Measurements from ENCODE around the gene AZI2.

The AZI2 gene

GRCh38 chr3:28294667-28295413 is 53.8 kb downstream of the AZI2 start:
- H3K27me3 ChIP-seq (ENCODE audit: insufficient read depth, low read length) = no peaks in the 10 kb centered on the region
- no peak overlapping the region for H3K4me3 ChIP-seq (ENCODE audit: low read length)
- H3K9me3 ChIP-seq (ENCODE audit: low read length) = peaks cover 4% of the 10 kb centered on the region
- no peaks in the 10 kb centered on the region for H3K4me1 ChIP-seq (ENCODE audit: insufficient read depth, low read length)
- H3K36me3 ChIP-seq (ENCODE audit: insufficient read depth, low read length) = no peaks in the 10 kb centered on the region
- no peak overlapping the region for H2AFZ ChIP-seq (ENCODE audit: low read depth, low read length)

- peaks cover 4% of the 10 kb centered on the region for H3K9me3 ChIP-seq (ENCODE audit: low read length)
- H3K4me1 ChIP-seq (ENCODE audit: insufficient read depth, low read length) = no peaks in the 10 kb centered on the region
- no peaks in the 10 kb centered on the region for H3K36me3 ChIP-seq (ENCODE audit: insufficient read depth, low read length)
- no peak overlapping the region for H2AFZ ChIP-seq (ENCODE audit: low read depth, low read length)
- H3K27me3 ChIP-seq (ENCODE audit: insufficient read depth, low read length) = no peaks in the 10 kb centered on the region
- H3K4me3 ChIP-seq (ENCODE audit: low read length) = no peak overlapping the region
Observed at GRCh38 chr3:28292622-28293021, 56.0 kb downstream of the AZI2 start.

GRCh38 chr3:28291577-28291976 is 57.0 kb downstream of the AZI2 start:
- Histone ChIP-seq H3K36me3 (ENCODE audit: insufficient read depth, low read length) (no peaks in the 10 kb centered on the region), H2AFZ (ENCODE audit: low read depth, low read length) (no peak overlapping the region), H3K27me3 (ENCODE audit: insufficient read depth, low read length) (no peaks in the 10 kb centered on the region), H3K4me3 (ENCODE audit: low read length) (no peak overlapping the region), H3K4me1 (ENCODE audit: insufficient read depth, low read length) (no peaks in the 10 kb centered on the region), H3K9me3 (ENCODE audit: low read length) (peaks cover 4% of the 10 kb centered on the region)

- Histone ChIP-seq H3K4me1 (ENCODE audit: insufficient read depth, low read length) (no peaks in the 10 kb centered on the region), H3K9me3 (ENCODE audit: low read length) (peaks cover 4% of the 10 kb centered on the region), H3K36me3 (ENCODE audit: insufficient read depth, low read length) (no peaks in the 10 kb centered on the region), H3K4me3 (ENCODE audit: low read length) (no peak overlapping the region), H3K27me3 (ENCODE audit: insufficient read depth, low read length) (no peaks in the 10 kb centered on the region), H2AFZ (ENCODE audit: low read depth, low read length) (no peak overlapping the region)
Observed at GRCh38 chr3:28290863-28291300, 57.7 kb downstream of the AZI2 start.

GRCh38 chr3:28287046-28287445 is 61.6 kb downstream of the AZI2 start:
- Histone ChIP-seq H3K9me3 (ENCODE audit: low read length) (peaks cover 4% of the 10 kb centered on the region), H3K36me3 (ENCODE audit: insufficient read depth, low read length) (no peaks in the 10 kb centered on the region), H3K27me3 (ENCODE audit: insufficient read depth, low read length) (no peaks in the 10 kb centered on the region), H2AFZ (ENCODE audit: low read depth, low read length) (no peak overlapping the region), H3K4me3 (ENCODE audit: low read length) (no peak overlapping the region), H3K4me1 (ENCODE audit: insufficient read depth, low read length) (no peaks in the 10 kb centered on the region)

- H3K27me3 ChIP-seq (ENCODE audit: insufficient read depth, low read length) = no peaks in the 10 kb centered on the region
- peaks cover 4% of the 10 kb centered on the region for H3K9me3 ChIP-seq (ENCODE audit: low read length)
- no peak overlapping the region for H2AFZ ChIP-seq (ENCODE audit: low read depth, low read length)
- no peaks in the 10 kb centered on the region for H3K36me3 ChIP-seq (ENCODE audit: insufficient read depth, low read length)
- no peak overlapping the region for H3K4me3 ChIP-seq (ENCODE audit: low read length)
- H3K4me1 ChIP-seq (ENCODE audit: insufficient read depth, low read length) = no peaks in the 10 kb centered on the region
Observed at GRCh38 chr3:28286595-28286994, 62.0 kb downstream of the AZI2 start.

GRCh38 chr3:28280781-28281180 is 67.8 kb downstream of the AZI2 start:
- Histone ChIP-seq H3K4me1 (ENCODE audit: insufficient read depth, low read length) (no peaks in the 10 kb centered on the region), H3K36me3 (ENCODE audit: insufficient read depth, low read length) (no peaks in the 10 kb centered on the region), H2AFZ (ENCODE audit: low read depth, low read length) (no peak overlapping the region), H3K4me3 (ENCODE audit: low read length) (no peak overlapping the region), H3K9me3 (ENCODE audit: low read length) (no peaks in the 10 kb centered on the region), H3K27me3 (ENCODE audit: insufficient read depth, low read length) (no peaks in the 10 kb centered on the region)

GRCh38 chr3:28279770-28280169 is 68.9 kb downstream of the AZI2 start:
- Histone ChIP-seq H3K4me3 (ENCODE audit: low read length) (no peak overlapping the region), H3K27me3 (ENCODE audit: insufficient read depth, low read length) (no peaks in the 10 kb centered on the region), H2AFZ (ENCODE audit: low read depth, low read length) (no peak overlapping the region)

GRCh38 chr3:28278918-28279317 is 69.7 kb downstream of the AZI2 start:
- H2AFZ ChIP-seq (ENCODE audit: low read depth, low read length) = no peak overlapping the region
- H3K27me3 ChIP-seq (ENCODE audit: insufficient read depth, low read length) = no peaks in the 10 kb centered on the region
- H3K4me3 ChIP-seq (ENCODE audit: low read length) = no peak overlapping the region
- H3K4me1 ChIP-seq (ENCODE audit: insufficient read depth, low read length) = no peaks in the 10 kb centered on the region
- H3K36me3 ChIP-seq (ENCODE audit: insufficient read depth, low read length) = peaks cover 4% of the 10 kb centered on the region
- H3K9me3 ChIP-seq (ENCODE audit: low read length) = peaks cover 3% of the 10 kb centered on the region

More at GRCh38 chr3:28279770-28280169, 68.9 kb downstream of the AZI2 start:
- peaks cover 4% of the 10 kb centered on the region for H3K36me3 ChIP-seq (ENCODE audit: insufficient read depth, low read length)
- H3K9me3 ChIP-seq (ENCODE audit: low read length) = peaks cover 3% of the 10 kb centered on the region
- no peaks in the 10 kb centered on the region for H3K4me1 ChIP-seq (ENCODE audit: insufficient read depth, low read length)

GRCh38 chr3:28273837-28274236 is 74.8 kb downstream of the AZI2 start:
- H3K36me3 ChIP-seq (ENCODE audit: insufficient read depth, low read length) = peaks cover 4% of the 10 kb centered on the region
- H2AFZ ChIP-seq (ENCODE audit: low read depth, low read length) = no peak overlapping the region
- no peak overlapping the region for H3K4me3 ChIP-seq (ENCODE audit: low read length)
- no peaks in the 10 kb centered on the region for H3K27me3 ChIP-seq (ENCODE audit: insufficient read depth, low read length)
- no peaks in the 10 kb centered on the region for H3K4me1 ChIP-seq (ENCODE audit: insufficient read depth, low read length)
- H3K9me3 ChIP-seq (ENCODE audit: low read length) = peaks cover 6% of the 10 kb centered on the region
